ENCODE results near the gene COL18A1.
"Not testable (repeated sequence)": the region's sequence is repeated elsewhere in the genome, so short reads cannot be mapped to it uniquely, and the experiment has no call there.

Gene COL18A1

GRCh38 chr21:45442686-45443594, 38.0 kb downstream of the COL18A1 start:
- DNase-seq: not testable (repeated sequence)

GRCh38 chr21:45443595-45444181, 38.7 kb downstream of the COL18A1 start:
- DNase-seq: no peak

GRCh38 chr21:45444385-45444784, 39.4 kb downstream of the COL18A1 start:
- DNase-seq: no peak

- DNase-seq: no peak
Observed at GRCh38 chr21:45445369-45445768, 40.4 kb downstream of the COL18A1 start.

GRCh38 chr21:45447821-45448220, 42.9 kb downstream of the COL18A1 start:
- no peak for DNase-seq

GRCh38 chr21:45448283-45448809, 43.4 kb downstream of the COL18A1 start:
- DNase-seq: no peak

- DNase-seq: no peak
Observed at GRCh38 chr21:45448810-45449657, 44.1 kb downstream of the COL18A1 start.

GRCh38 chr21:45449658-45450422, 44.9 kb downstream of the COL18A1 start:
- DNase-seq: no peak

GRCh38 chr21:45450423-45451090, 45.6 kb downstream of the COL18A1 start:
- no peak for DNase-seq

GRCh38 chr21:45451091-45451740, 46.3 kb downstream of the COL18A1 start:
- no peak for DNase-seq

GRCh38 chr21:45451771-45452182, 46.8 kb downstream of the COL18A1 start:
- no peak for DNase-seq

- no peak for DNase-seq
Observed at GRCh38 chr21:45452696-45453307, 47.8 kb downstream of the COL18A1 start.

GRCh38 chr21:45453308-45453950, 48.5 kb downstream of the COL18A1 start:
- DNase-seq: no peak

GRCh38 chr21:45454060-45454925, 49.3 kb downstream of the COL18A1 start:
- no peak for DNase-seq

- peak; percentile 46 for DNase-seq
Observed at GRCh38 chr21:45454926-45455673, 50.1 kb downstream of the COL18A1 start.

- peak; percentile 22 for DNase-seq
Observed at GRCh38 chr21:45455674-45456583, 51.0 kb downstream of the COL18A1 start.

- no peak for DNase-seq
Observed at GRCh38 chr21:45456584-45457160, 51.7 kb downstream of the COL18A1 start.

Data from DMS79 (cell line).